ENCODE measurements around the gene SOX11. TPM values are rescaled to one million over a fixed set of nuclear protein-coding genes. Genes with fewer than 3 reads are reported as not detected.

SOX11 gene
- total and polyA plus RNA-seq, 2 of the 8 experiments (the other 6 are each of a cell fraction or from before 2014, with no cell fraction given) = 9.0 to 55.6 TPM

GRCh38 chr2:5677133-5677532 lies 15.1 kb upstream of the SOX11 start:
- Histone ChIP-seq H3K9me3 (ENCODE audit: insufficient read depth in 2 of 2, low read depth in 1 of 2, low read length in 1 of 2) (no peaks in the 10 kb centered on the region), H3K23me2 (ENCODE audit: low read depth, low read length) (peaks cover 6% of the 10 kb centered on the region; the same call in 1 of the 2 replicates), H3K14ac (ENCODE audit: insufficient read length) (no peak overlapping the region), H3K27ac (ENCODE audit: low read depth, low read length) (no peak overlapping the region), H3K4ac (replicated peaks; ENCODE audit: insufficient read length, low read depth, low read length) (no peak overlapping the region), H3K18ac (ENCODE audit: extremely low read depth, low read length) (no peak overlapping the region), H4K91ac (replicated peaks; ENCODE audit: insufficient read length, low read length) (no peak overlapping the region), H3K36me3 (ENCODE audit: control insufficient read depth in 2 of 4, insufficient read depth in 4 of 4, low read length in 3 of 4) (no peaks in the 10 kb centered on the region), H3K9ac (replicated peaks in 1 of 4; ENCODE audit: extremely low read depth in 1 of 4, low read depth in 3 of 4, low read length in 3 of 4) (no peak overlapping the region), H3K79me1 (ENCODE audit: low read depth, low read length) (no peaks in the 10 kb centered on the region), H2BK12ac (ENCODE audit: low read depth, low read length) (no peak overlapping the region), H3K56ac (replicated peaks; ENCODE audit: insufficient read length, low read depth, low read length) (no peak overlapping the region), H4K20me1 (replicated peaks in 1 of 2; ENCODE audit: control insufficient read depth in 1 of 2, insufficient read depth in 2 of 2, low read length in 2 of 2) (no peaks in the 10 kb centered on the region), H3K4me3 (ENCODE audit: extremely low read depth in 1 of 4, insufficient read depth in 2 of 4, low read depth in 3 of 4, low read length in 4 of 4) (no peak overlapping the region), H4K8ac (ENCODE audit: extremely low read depth, insufficient read depth, low read length) (no peak overlapping the region), H3K23ac (ENCODE audit: insufficient read length) (no peak overlapping the region), H4K5ac (ENCODE audit: insufficient read length, low read depth, low read length) (no peak overlapping the region), H2AFZ (ENCODE audit: low read length) (no peak overlapping the region), H2BK20ac (ENCODE audit: low read length) (no peak overlapping the region), H2AK5ac (ENCODE audit: low read depth, low read length) (no peak overlapping the region), H3K4me1 (replicated peaks in 1 of 4; ENCODE audit: control insufficient read depth in 3 of 4, insufficient read depth in 4 of 4, low read length in 3 of 4) (peaks cover 2 to 8% (median 6%) of the 10 kb centered on the region in 4 experiments), H2BK120ac (replicated peaks; ENCODE audit: low read depth, low read length) (no peak overlapping the region), H3K79me2 (ENCODE audit: control insufficient read depth in 1 of 2, insufficient read depth in 2 of 2, low read length in 2 of 2) (no peaks in the 10 kb centered on the region), H2BK15ac (ENCODE audit: low read length) (no peak overlapping the region), H3K4me2 (ENCODE audit: insufficient read depth in 1 of 2, low read depth in 2 of 2, low read length in 2 of 2) (no peak overlapping the region), H3K27me3 (replicated peaks in 1 of 4; ENCODE audit: control insufficient read depth in 3 of 4, extremely low read depth in 1 of 4, insufficient read depth in 3 of 4, low read length in 3 of 4) (peaks cover 3 to 26% (median 18%) of the 10 kb centered on the region in 4 experiments), H2BK5ac (ENCODE audit: low read depth, low read length) (no peak overlapping the region)
- DNase-seq (ENCODE audit: low read depth in 1 of 2, low spot score in 2 of 2) (no peak), FAIRE-seq (no peak)
- WGBS, 2 experiments (ENCODE audit: extremely low coverage in 1 of 2, insufficient coverage in 1 of 2, insufficient read length in 1 of 2, insufficient replicate concordance in 2 of 2, low coverage in 1 of 2, low lambda C conversion rate in 2 of 2, missing lambda C conversion rate in 1 of 2) = 96% methylated on average over 2 of the region's 2 CpGs; no CpG with 5 or more reads in 1 of the 2 experiments
- ChIA-PET POLR2A (ENCODE audit: partially characterized antibody) (no interaction called here), CTCF (ENCODE audit: partially characterized antibody) (interaction anchor here (0.6 kb wide), 1 partner anchor 287 kb away, joined by 3 read pairs; no protein-coding TSS in a partner anchor)
- 0 out of 2 replicates have a peak, but pooled peaks have one; percentile 20 for TF ChIP-seq TEAD4 (IDR thresholded peaks at IDR 0.05; ENCODE audit: low read depth, low read length)
- TF ChIP-seq EZH2 (IDR thresholded peaks at IDR 0.05; ENCODE audit: low read depth, low read length, severe bottlenecking) = no peak
- no peak for TF ChIP-seq SRF (IDR thresholded peaks at IDR 0.05; ENCODE audit: low read depth, low read length)
- no peak for TF ChIP-seq EP300 (IDR thresholded peaks at IDR 0.05; ENCODE audit: borderline replicate concordance in 1 of 2, low read depth in 2 of 2, low read length in 2 of 2)
